Globus pallidus (tissue), 1 donor: ENCODE measurements around the gene FMN2.
"Not testable (repeated sequence)": the region's sequence is repeated elsewhere in the genome, so short reads cannot be mapped to it uniquely, and the experiment has no call there.

Experiments
- DNase-seq: peaks from one replicate; pipeline ENCODE4 v3.0.0-alpha.2; 2015; ENCODE audit warnings: low spot score

FMN2 gene

GRCh38 chr1:240310226-240310925, 218.7 kb downstream of the FMN2 start:
- no peak for DNase-seq

GRCh38 chr1:240312872-240313271, 221.2 kb downstream of the FMN2 start:
- DNase-seq, result no peak

GRCh38 chr1:240314845-240315801, 223.4 kb downstream of the FMN2 start:
- DNase-seq, result no peak

DNA sequence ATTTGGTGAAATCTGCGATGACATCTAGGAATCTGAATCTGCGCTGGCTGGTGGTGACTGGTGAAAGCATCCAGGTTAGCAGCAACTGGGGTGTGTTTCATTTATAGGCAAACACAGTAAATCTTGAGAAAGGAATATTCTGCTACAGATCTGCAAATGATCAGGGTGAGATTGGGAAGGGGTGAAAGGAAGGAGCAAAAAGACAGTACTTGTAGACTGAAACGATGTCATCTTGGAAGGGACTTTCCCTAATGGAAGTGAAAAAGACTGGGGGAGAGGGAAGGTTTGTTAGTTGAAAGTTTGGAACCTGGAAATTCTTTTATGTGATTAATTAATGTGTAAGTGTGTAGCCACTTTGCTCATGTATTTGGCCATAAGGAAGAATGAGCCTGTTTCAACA, 228.3 kb downstream of the FMN2 start:
- DNase-seq, result no peak

GRCh38 chr1:240320659-240321058, 229.0 kb downstream of the FMN2 start:
- DNase-seq, result no peak

- DNase-seq, result no peak
Measured at GRCh38 chr1:240322943-240323342, 231.3 kb downstream of the FMN2 start.

DNA sequence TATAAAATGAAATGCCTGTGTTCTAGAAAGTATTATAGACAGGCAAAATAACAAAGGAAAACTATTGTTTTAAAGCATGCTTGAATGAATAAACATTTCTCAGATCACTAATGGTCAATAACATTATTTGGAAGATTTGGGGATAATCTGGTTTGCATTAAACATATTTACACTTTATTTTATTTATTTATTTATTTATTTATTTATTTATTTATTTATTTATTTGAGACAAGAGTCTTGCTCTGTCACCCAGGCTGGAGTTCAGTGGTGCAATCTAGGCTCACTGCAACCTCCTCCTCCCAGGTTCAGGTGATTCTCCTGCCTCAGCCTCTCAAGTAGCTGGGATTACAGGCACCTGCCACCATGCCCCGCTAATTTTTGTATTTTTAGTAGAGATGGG, 236.7 kb downstream of the FMN2 start:
- not testable (repeated sequence) for DNase-seq

- no peak for DNase-seq
Measured at GRCh38 chr1:240329443-240329842, 237.8 kb downstream of the FMN2 start.

- DNase-seq, result no peak
Measured at GRCh38 chr1:240332672-240333071, 241.0 kb downstream of the FMN2 start.

DNA sequence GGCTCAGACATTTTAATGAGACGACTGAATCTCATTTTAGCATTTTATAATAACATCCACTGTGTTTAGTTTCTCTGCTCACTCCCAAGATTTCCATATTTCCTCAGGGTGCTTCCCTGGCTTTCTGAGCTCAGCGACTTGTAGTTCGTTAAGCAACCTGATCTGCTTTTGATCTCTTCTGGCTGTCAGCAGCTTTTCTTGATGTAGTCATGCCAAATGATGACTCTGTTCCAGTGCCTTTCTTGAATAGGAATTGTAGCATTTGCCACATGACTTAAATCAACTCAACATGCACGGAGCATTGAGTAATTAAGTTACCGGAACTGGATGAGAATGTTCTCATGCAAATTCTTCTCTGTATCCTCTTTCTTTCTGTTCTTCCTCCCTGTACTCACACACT, 246.1 kb downstream of the FMN2 start:
- peak; percentile 14 for DNase-seq

GRCh38 chr1:240338837-240339236, 247.2 kb downstream of the FMN2 start:
- DNase-seq, result no peak

GRCh38 chr1:240341365-240342250, 249.9 kb downstream of the FMN2 start:
- DNase-seq, result no peak

- DNase-seq, result no peak
Measured at GRCh38 chr1:240342251-240342625, 250.6 kb downstream of the FMN2 start.

DNA sequence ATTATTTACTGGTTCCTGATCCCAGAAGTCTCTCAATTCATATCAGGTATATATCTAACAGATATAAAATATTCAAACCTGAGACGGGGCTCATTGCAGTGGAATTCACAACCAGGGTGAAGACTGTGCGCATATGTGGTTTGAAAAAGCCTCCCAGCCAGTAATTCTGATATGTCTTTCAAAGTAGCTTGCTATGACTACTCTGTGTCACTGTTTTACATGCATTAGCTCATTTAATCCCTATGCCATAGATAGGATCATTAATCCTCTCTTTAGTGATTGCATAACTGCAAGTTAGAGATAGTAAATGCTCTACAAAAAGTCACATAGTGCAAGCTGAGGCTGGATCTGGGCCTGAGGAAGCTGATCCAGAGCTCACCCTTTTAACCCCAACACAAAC, 251.4 kb downstream of the FMN2 start:
- no peak for DNase-seq

DNA sequence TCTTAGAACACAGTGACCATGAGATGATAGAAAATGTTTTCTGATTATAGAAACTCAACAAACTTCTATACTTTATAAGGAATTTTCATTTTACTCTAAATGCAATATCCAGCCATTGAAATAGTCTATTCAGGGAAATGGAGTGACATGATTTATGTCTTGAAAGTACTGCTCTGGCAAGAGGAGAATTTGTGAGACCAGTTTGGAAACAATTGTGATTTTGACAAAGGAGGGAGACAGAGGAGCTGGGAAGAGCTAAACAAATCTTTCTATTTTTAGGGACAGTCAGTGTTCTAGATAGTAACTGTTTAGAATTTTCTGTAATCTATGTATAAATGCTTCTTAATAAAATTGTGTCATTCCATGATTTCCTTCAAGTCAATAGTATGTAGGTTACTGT, 252.3 kb downstream of the FMN2 start:
- DNase-seq, result no peak

DNA sequence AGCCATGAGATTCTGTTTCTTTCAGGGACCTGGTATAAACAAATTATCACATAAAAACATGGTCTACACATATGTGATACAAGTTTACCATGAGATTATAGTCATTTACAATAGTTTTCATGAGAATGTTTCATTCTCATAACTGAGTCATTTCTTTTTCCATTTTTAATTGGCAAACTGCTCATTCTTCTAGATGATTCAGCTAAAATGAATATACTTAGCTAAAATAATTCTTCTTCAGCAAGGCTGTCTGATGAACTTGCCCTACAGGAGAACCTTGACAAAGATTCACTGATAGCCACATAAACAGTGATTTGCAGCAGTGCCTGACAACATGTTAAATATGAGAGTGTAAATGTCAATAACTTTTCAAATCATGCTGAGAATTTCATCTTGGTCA, 253.2 kb downstream of the FMN2 start:
- no peak for DNase-seq

- DNase-seq, result no peak
Measured at GRCh38 chr1:240349695-240350094, 258.0 kb downstream of the FMN2 start.

DNA sequence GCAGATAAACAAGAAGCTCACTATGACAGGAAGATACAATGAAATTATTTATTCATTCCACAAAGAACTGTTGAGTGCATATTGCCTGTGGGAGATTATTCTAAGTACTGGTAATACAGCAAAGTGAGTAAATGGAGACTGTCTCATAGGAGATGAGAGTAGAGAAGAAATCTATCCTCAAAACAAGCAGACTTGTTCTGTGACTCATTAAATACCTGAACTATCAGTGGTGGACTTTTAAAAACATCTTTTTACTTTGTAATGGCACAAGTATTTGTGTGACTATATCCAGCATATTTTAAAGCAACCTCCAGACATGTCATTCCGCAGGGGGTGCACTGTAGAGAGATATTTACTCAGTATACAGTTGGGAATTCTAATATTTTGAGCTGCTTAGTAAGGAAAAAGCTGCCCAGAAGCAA, 259.2 kb downstream of the FMN2 start:
- DNase-seq, result no peak

GRCh38 chr1:240351690-240352089, 260.0 kb downstream of the FMN2 start:
- no peak for DNase-seq

GRCh38 chr1:240352769-240353168, 261.1 kb downstream of the FMN2 start:
- DNase-seq, result no peak

DNA sequence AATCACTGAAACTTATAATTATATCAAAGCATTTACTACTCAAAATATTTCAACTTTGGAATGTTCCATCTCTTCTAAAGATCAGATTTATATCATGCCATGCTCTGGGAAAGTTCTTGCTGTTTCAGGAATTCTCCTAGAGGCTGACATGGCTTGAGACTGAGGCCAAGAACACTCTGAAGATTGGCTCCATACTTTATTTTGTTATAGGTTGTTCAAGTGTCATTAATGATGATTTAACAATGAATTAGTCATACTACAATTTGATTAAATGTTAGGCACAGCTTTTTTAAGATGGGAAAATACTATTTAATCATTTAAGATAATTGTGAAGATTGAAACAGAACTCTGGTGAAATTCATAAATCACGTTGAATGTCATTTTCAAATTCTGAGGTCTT, 264.9 kb downstream of the FMN2 start:
- DNase-seq, result no peak

DNA sequence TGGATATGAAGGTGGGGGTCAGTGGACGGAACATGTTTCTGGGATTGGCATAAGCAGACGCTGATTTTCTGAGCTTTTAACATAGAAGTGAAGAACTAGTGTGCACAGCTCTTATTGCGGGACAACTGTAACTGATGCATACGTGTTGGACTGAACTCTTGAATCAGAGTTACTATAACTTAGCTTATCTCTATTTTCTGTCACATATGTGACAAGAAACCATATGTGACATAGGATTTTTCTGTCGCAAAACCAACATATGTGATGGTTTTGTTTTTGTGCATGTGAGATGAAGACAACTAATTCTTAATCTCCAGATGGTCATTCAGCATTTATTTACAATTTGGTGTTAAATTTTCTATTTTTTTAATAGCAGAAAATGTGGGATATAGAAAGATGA, 270.4 kb downstream of the FMN2 start:
- DNase-seq, result no peak
